HUES64 (cell line): ENCODE measurements around the gene OSER1.

ENCODE experiments used
- H3K27ac ChIP-seq: 2 replicates; pipeline ENCODE4 v1.7.0; 2013; ENCODE audit warnings: low read depth, low read length, inconsistent platforms
- H3K27me3 ChIP-seq: 2 replicates; pipeline ENCODE4 v1.6.1; 2013; ENCODE audit warnings: mild to moderate bottlenecking, low read length; ENCODE audit not compliant: insufficient read depth
- H3K36me3 ChIP-seq: 2 replicates; pipeline ENCODE4 v1.6.1; 2013; ENCODE audit warnings: mild to moderate bottlenecking, low read length; ENCODE audit not compliant: insufficient read depth
- H3K4me1 ChIP-seq: 2 replicates; pipeline ENCODE4 v1.6.1; 2013; ENCODE audit warnings: mild to moderate bottlenecking, low read length, moderate library complexity; ENCODE audit not compliant: insufficient read depth
- H3K4me3 ChIP-seq: 2 replicates; pipeline ENCODE4 v1.5.1; 2013; ENCODE audit warnings: mild to moderate bottlenecking, low read length, moderate library complexity
- H3K9ac ChIP-seq: 2 replicates; pipeline ENCODE4 v1.6.1; 2013; ENCODE audit warnings: mild to moderate bottlenecking, low read depth, low read length
- H3K9me3 ChIP-seq: 2 replicates; pipeline ENCODE4 v1.6.1; 2013; ENCODE audit warnings: low read depth, low read length; ENCODE audit not compliant: insufficient read depth
- WGBS: fragments of 150-250, 120-280 bp; methylation state at CpG from one replicate; pipeline ENCODE4 v1.1.7; 2013; ENCODE audit warnings: missing lambda C conversion rate; 5-methylcytosine and 5-hydroxymethylcytosine counted together

OSER1 gene

GRCh38 chr20:44223721-44224120 lies 13.2 kb upstream of the OSER1 start:
- 93% methylated on average over 5 of the region's 5 CpGs for WGBS
- Histone ChIP-seq H3K9ac (no peak overlapping the region), H3K27me3 (no peaks in the 10 kb centered on the region), H3K4me1 (0 out of 2 replicates have a peak, but pooled peaks cover 2% of the 10 kb centered on the region), H3K9me3 (no peaks in the 10 kb centered on the region), H3K27ac (no peak overlapping the region), H3K36me3 (no peaks in the 10 kb centered on the region), H3K4me3 (no peak overlapping the region)

- Histone ChIP-seq H3K9ac (no peak overlapping the region), H3K27ac (no peak overlapping the region)
- WGBS, result 73% methylated on average over 7 of the region's 7 CpGs
These were observed 12.2 kb upstream of the OSER1 start for GRCh38 chr20:44222633-44223368.

GRCh38 chr20:44222027-44222426 lies 11.5 kb upstream of the OSER1 start:
- Histone ChIP-seq H3K4me3 (no peak overlapping the region), H3K9ac (no peak overlapping the region), H3K36me3 (no peaks in the 10 kb centered on the region), H3K27me3 (no peaks in the 10 kb centered on the region), H3K9me3 (no peaks in the 10 kb centered on the region), H3K4me1 (0 out of 2 replicates have a peak, but pooled peaks cover 2% of the 10 kb centered on the region), H3K27ac (no peak overlapping the region)
- WGBS, result 94% methylated on average over 5 of the region's 5 CpGs

More at GRCh38 chr20:44222633-44223368, 12.2 kb upstream of the OSER1 start:
- no peaks in the 10 kb centered on the region for H3K9me3 ChIP-seq
- no peak overlapping the region for H3K4me3 ChIP-seq
- H3K4me1 ChIP-seq, result 0 out of 2 replicates have a peak, but pooled peaks cover 2% of the 10 kb centered on the region
- H3K27me3 ChIP-seq, result no peaks in the 10 kb centered on the region
- H3K36me3 ChIP-seq, result no peaks in the 10 kb centered on the region

GRCh38 chr20:44221368-44221954 lies 10.9 kb upstream of the OSER1 start:
- Histone ChIP-seq H3K4me1 (0 out of 2 replicates have a peak, but pooled peaks cover 2% of the 10 kb centered on the region), H3K27me3 (no peaks in the 10 kb centered on the region), H3K9ac (no peak overlapping the region), H3K4me3 (no peak overlapping the region), H3K27ac (no peak overlapping the region), H3K9me3 (no peaks in the 10 kb centered on the region), H3K36me3 (no peaks in the 10 kb centered on the region)
- 91% methylated on average over 3 of the region's 3 CpGs for WGBS

GRCh38 chr20:44219791-44220190 lies 9.2 kb upstream of the OSER1 start:
- H3K36me3 ChIP-seq, result no peaks in the 10 kb centered on the region
- H3K9me3 ChIP-seq, result no peaks in the 10 kb centered on the region
- 0 out of 2 replicates have a peak, but pooled peaks cover 2% of the 10 kb centered on the region for H3K4me1 ChIP-seq
- H3K9ac ChIP-seq, result no peak overlapping the region
- no peaks in the 10 kb centered on the region for H3K27me3 ChIP-seq
- H3K4me3 ChIP-seq, result no peak overlapping the region
- no peak overlapping the region for H3K27ac ChIP-seq
- 60% methylated on average over 6 of the region's 6 CpGs for WGBS

- H3K4me1 ChIP-seq, result 0 out of 2 replicates have a peak, but pooled peaks cover 2% of the 10 kb centered on the region
- 59% methylated on average over 4 of the region's 5 CpGs for WGBS
- no peak overlapping the region for H3K4me3 ChIP-seq
- H3K9me3 ChIP-seq, result no peaks in the 10 kb centered on the region
- no peaks in the 10 kb centered on the region for H3K36me3 ChIP-seq
- no peaks in the 10 kb centered on the region for H3K27me3 ChIP-seq
- H3K27ac ChIP-seq, result no peak overlapping the region
- H3K9ac ChIP-seq, result no peak overlapping the region
These were observed 8.7 kb upstream of the OSER1 start for GRCh38 chr20:44219170-44219730.

- WGBS, result 90% methylated on average over 4 of the region's 4 CpGs
- Histone ChIP-seq H3K27me3 (no peaks in the 10 kb centered on the region), H3K27ac (no peak overlapping the region), H3K9me3 (no peaks in the 10 kb centered on the region), H3K36me3 (no peaks in the 10 kb centered on the region), H3K4me1 (0 out of 2 replicates have a peak, but pooled peaks cover 2% of the 10 kb centered on the region), H3K9ac (no peak overlapping the region), H3K4me3 (no peak overlapping the region)
These were observed 7.9 kb upstream of the OSER1 start for GRCh38 chr20:44218446-44218845.

GRCh38 chr20:44217342-44218092 lies 6.9 kb upstream of the OSER1 start:
- Histone ChIP-seq H3K36me3 (no peaks in the 10 kb centered on the region), H3K4me1 (no peaks in the 10 kb centered on the region), H3K27me3 (no peaks in the 10 kb centered on the region), H3K9ac (no peak overlapping the region), H3K27ac (no peak overlapping the region), H3K4me3 (no peak overlapping the region), H3K9me3 (no peaks in the 10 kb centered on the region)
- WGBS, result 66% methylated on average over 10 of the region's 11 CpGs

- no peak overlapping the region for H3K4me3 ChIP-seq
- no peak overlapping the region for H3K27ac ChIP-seq
- H3K36me3 ChIP-seq, result no peaks in the 10 kb centered on the region
- 57% methylated on average over 7 of the region's 7 CpGs for WGBS
- H3K4me1 ChIP-seq, result 0 out of 2 replicates have a peak, but pooled peaks cover 4% of the 10 kb centered on the region
- no peaks in the 10 kb centered on the region for H3K9me3 ChIP-seq
- H3K27me3 ChIP-seq, result no peaks in the 10 kb centered on the region
- H3K9ac ChIP-seq, result no peak overlapping the region
These were observed 4.6 kb upstream of the OSER1 start for GRCh38 chr20:44215125-44215524.

- Histone ChIP-seq H3K27ac (no peak overlapping the region), H3K27me3 (no peaks in the 10 kb centered on the region), H3K4me1 (peaks cover 15% of the 10 kb centered on the region), H3K36me3 (no peaks in the 10 kb centered on the region), H3K9me3 (no peaks in the 10 kb centered on the region), H3K4me3 (no peak overlapping the region), H3K9ac (no peak overlapping the region)
- WGBS, result 95% methylated on average over 4 of the region's 4 CpGs
These were observed 2.2 kb upstream of the OSER1 start for GRCh38 chr20:44212792-44213191.
